GM18867 (cell line): Measurements from ENCODE around the gene S1PR5.

ENCODE experiments used
- ATAC-seq: cut with Tn5 transposase; IDR thresholded peaks from one replicate; pipeline ENCODE4 v1.9.1; 2021; ENCODE audit warnings: mild to moderate bottlenecking, moderate library complexity; ENCODE audit not compliant: unreplicated experiment

The S1PR5 gene

GRCh38 chr19:10473192-10473591 lies 44.1 kb downstream of the S1PR5 start:
- ATAC-seq: no peak

DNA sequence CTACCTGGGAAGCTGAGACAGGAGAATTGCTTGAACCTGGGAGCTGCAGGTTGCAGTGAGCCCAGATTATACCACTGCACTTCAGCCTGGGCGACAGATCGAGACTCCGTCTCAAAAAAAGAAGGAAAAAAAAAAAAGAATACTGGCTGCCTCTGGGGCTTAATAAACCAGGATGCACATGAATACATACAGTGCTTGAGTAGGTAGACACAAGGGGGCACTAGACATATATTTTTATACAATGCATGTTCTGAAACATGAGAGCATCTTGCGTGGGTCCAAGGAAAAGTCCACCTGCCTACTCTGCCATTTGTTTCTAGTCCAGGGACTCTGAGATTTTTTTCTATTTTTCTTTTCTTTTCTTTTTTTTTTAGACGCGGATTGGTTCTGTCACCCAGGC lies 45.3 kb downstream of the S1PR5 start:
- no peak for ATAC-seq

DNA sequence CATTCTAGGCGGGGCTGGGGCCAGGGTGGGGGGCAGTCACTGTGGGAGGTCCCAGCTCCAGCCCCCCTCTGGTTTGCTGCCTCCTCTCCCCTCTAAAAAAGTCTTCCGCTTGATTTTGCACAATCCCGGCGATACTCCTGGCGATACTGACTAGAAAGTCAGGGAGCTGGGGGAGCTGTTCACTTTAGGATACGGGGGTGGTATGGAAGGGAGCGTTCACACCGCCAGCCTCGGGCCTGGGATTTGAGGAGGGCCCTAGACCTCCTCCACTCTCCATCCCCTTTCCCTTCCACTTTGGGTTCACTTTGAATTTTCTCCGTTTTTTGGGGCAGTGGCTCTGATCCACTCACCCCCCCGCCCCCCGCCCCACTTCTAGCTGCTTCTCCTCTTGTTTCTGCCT lies 49.1 kb downstream of the S1PR5 start:
- ATAC-seq: no peak

GRCh38 chr19:10467104-10467706 lies 50.0 kb downstream of the S1PR5 start:
- no peak for ATAC-seq

DNA sequence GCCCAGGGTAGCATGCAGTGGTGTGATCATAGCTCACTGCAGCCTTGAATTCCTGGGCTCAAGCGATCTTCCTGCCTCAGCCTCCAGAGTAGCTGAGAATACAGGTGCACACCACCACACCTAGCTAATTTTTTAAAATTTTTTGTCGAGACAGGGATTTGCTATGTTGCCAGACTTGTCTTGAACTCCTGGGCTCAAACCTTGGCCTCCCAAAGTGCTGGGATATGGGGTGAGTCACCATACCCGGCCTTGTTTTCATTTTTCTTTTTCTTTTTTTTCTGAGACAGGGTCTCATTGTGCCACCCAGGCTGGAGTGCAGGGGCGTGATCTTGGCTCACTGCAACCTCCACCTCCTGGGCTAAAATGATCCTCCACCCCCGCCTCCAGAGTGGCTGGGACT lies 52.8 kb downstream of the S1PR5 start:
- no peak for ATAC-seq
